Skin epidermis (tissue), 12 donors: Measurements from ENCODE around the gene CIITA.
"Not testable (repeated sequence)": the region's sequence is repeated elsewhere in the genome, so short reads cannot be mapped to it uniquely, and the experiment has no call there.

Experiments used
- H3K27ac ChIP-seq, 21 experiments: fragments of 200-600 bp; sonication (generic) in 11 of 21; one replicate each; pipeline ENCODE4 v1.5.0; 2020; ENCODE audit warnings: mild to moderate bottlenecking in 3 of 21, inconsistent platforms in 2 of 21, moderate library complexity in 2 of 21
- H3K4me3 ChIP-seq, 7 experiments: fragments of 200-600 bp; sonication (generic) in 2 of 7; one replicate each; pipeline ENCODE4 v1.5.0; 2020; ENCODE audit warnings: inconsistent platforms in 2 of 7, mild to moderate bottlenecking in 2 of 7, moderate library complexity in 1 of 7

The CIITA gene

DNA sequence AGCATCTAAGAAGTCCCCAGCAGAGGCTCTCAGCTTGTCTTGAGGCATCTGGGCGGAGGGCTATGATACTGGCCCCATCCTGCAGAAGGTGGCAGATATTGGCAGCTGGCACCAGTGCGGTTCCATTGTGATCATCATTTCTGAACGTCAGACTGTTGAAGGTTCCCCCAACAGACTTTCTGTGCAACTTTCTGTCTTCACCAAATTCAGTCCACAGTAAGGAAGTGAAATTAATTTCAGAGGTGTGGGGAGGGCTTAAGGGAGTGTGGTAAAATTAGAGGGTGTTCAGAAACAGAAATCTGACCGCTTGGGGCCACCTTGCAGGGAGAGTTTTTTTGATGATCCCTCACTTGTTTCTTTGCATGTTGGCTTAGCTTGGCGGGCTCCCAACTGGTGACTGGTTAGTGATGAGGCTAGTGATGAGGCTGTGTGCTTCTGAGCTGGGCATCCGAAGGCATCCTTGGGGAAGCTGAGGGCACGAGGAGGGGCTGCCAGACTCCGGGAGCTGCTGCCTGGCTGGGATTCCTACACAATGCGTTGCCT, at the start of gene CIITA:
TSS of gene CIITA (plus strand) at position 404 of the 543 bp plus-strand sequence. CDS start at position 533, 129 bp downstream.
- peak within 1 kb of the TSS in 20 of 21 experiments; percentile 15 to 91 (median 72) for H3K27ac ChIP-seq

GRCh38 chr16:10827691-10828341, 49.2 kb upstream of the CIITA start:
- Histone ChIP-seq H3K27ac (peak overlapping the region; percentile 50 to 95 (median 83)), H3K4me3 (no peak overlapping the region)

More for the DNA sequence above, at the start of gene CIITA:
- peak within 1 kb of the TSS; percentile 42 to 61 (median 49) for H3K4me3 ChIP-seq

DNA sequence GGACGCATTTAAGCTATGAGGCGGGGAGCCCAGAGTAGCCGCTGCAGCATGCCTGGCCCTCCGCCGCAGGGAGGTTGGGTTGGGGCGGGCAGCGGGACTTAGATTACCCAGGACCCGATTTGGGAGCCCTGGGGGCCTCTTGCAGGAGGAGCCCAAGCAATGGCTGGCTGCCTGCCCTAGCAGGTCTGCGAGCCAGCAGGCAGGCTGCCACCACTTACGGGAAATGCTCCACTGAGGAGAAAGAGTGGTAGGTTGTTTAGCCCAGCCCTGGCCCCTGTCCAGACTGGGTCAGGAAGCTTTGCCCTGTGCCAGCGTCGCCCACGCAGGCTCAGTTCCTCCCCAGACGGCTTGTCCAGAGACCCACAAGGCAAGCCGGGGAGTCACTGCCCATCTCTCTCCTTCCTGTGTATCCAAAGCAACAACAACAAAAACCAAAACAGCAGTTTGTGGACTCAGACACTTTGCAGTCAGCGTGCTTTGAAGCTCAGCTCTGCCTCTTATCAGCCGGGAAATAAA, 48.1 kb upstream of the CIITA start:
- Histone ChIP-seq H3K27ac (peak overlapping the region; percentile 50 to 95 (median 83)), H3K4me3 (peak overlapping the region in 1 of 7 experiments; percentile 13)

DNA sequence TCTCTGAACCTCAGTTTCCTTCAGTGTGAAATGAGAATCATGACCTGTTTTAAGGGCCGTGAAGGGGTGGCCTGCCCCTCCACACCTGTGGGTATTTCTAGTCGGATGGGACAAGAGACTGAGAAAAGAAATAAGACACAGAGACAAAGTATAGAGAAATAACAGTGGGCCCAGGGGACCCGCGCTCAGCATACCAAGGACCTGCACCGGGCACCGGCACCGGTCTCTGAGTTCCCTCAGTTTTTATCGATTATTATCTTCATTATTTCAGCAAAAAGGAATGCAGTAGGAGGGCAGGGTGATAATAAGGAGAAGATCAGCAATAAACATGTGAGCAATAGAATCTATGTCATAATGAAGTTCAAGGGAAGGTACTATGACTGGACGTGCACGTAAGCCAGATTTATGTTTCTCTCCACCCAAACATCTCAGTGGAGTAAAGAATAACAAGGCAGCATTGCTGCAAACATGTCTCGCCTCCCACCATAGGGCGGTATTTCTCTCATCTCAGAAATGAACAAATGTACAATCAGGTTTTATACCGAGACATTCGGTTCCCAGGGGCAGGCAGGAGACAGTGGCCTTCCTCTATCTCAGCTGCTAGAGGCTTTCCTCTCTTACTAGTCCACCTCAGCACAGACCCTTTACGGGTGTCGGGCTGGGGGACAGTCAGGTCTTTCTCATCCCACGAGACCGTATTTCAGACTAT, 47.5 kb upstream of the CIITA start:
- H3K4me3 ChIP-seq, result not testable (repeated sequence)
- H3K27ac ChIP-seq, result peak overlapping the region in 20 of 21 experiments; percentile 44 to 95 (median 84)

DNA sequence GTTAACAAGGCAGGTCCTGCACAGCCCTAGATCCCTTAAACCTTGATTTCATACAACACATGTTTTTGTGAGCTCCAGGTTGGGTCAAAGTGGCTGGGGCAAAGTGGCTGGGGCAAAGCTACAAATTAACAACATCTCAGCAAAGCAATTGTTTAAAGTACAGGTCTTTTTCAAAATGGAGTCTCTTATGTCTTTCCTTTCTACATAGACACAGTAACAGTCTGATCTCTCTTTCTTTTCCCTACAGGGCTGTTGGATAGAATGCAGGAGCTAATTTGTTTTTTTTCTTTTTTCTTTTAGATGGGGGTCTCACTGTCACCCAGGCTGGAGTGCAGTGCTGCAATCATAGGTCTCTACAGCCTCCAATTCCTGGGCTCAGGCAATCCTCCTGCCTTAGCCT, 46.8 kb upstream of the CIITA start:
- H3K27ac ChIP-seq, result peak overlapping the region in 10 of 21 experiments; percentile 46 to 89 (median 80)
- H3K4me3 ChIP-seq, result not testable (repeated sequence)

DNA sequence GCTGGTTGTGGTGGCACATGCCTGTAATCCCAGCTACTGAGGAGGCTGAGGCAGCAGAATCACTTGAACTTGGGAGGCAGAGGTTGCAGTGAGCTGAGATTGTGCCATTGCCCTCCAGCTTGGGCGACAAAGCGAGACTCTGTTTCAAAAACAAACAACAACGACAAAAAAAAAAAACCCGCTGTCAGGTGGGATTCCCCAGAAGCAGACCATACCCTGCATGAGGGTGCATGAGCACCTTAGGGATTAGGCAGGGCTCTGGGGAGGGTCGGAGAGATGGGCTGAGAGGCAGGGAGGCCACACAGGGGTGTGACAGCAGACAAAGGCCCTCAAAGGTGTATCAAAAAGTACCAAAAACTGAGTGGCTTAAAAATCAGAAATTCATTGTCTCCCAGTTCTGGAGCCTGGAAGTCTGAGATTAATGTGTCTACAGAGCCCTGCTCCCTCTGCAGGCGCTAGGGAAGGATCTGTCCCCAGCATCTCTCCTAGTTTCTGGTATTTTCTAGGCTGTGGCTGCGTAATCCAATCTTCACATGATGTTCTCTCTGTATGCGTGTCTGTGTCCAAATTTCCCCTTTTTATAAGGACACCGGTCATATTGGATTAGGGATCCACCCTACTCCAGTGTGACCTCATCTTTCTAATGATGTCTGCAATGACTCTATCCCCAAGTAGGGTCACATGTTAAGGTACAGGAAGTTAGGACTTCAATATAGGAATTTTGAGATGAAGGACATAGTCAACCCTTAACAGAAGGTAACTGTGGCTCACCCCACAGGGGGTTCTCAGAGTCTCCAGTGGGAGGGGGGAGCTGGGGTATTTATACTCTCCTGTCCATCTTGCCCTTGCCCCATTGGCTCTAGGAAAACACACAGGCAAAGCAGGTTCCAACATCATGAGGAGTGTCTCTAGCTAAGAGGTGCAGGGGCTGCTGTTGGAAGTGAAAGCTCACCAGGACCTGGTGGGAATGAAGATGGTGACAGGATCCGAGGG, 44.8 kb upstream of the CIITA start:
- H3K27ac ChIP-seq, result peak overlapping the region in 8 of 21 experiments; percentile 1 to 87 (median 34)
- H3K4me3 ChIP-seq, result no peak overlapping the region

DNA sequence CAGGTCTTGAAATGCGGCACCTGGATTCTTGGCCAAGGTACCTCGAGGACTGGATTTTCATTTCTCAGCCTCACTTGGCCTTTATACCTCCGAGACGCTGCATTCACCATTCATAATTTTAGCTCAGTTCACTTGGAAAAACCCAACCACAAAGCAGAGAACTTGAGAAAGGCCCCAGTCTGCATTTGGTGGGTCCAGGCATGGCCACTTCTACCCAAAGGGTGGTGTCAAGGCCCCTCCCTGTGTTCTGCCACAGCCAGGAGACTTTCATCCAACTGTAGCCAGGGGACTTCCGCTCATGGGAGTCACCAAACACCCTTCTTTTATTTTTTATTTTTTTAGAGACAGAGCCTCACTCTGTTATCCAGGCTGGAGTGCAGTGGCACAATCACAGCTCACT, 43.7 kb upstream of the CIITA start:
- Histone ChIP-seq H3K4me3 (no peak overlapping the region), H3K27ac (no peak overlapping the region)

DNA sequence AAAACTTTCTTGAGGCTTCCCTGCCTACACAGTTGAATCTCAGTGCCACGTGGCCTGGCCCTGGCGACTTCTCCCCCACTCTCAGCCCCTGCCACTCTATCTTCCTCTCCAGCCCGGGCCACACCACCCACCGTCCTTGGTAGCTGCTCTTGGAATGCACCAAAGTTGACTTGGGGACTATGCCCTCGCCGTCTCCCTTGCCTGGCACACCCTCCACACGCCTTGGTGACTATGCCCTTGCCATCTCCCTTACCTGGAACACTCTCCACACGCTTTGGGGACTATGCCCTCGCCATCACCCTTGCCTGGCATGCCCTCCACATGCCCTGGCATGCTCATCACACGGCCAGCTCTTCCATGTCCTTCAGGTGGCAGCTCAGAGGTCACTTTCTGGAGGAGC, 42.9 kb upstream of the CIITA start:
- Histone ChIP-seq H3K4me3 (no peak overlapping the region), H3K27ac (no peak overlapping the region)

DNA sequence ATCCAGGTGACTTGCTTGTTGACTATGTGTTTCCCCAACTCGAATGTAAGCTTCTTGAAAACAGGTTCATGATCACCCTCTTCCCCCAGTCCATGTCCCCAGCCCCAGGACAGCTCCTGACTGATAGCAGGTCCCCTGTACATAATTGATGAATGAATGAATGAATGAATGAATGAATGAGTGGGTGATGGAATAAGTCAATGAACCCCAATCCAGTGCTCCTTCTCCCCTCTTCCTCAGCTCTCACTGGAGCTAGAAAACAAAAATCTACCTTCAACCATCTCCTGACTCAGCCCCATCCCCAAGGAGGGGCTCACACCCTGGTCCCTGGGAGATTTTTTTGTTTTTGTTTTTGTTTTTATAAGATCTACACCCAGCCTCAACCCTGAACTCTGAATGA, 42.2 kb upstream of the CIITA start:
- no peak overlapping the region for H3K27ac ChIP-seq
- H3K4me3 ChIP-seq, result no peak overlapping the region

DNA sequence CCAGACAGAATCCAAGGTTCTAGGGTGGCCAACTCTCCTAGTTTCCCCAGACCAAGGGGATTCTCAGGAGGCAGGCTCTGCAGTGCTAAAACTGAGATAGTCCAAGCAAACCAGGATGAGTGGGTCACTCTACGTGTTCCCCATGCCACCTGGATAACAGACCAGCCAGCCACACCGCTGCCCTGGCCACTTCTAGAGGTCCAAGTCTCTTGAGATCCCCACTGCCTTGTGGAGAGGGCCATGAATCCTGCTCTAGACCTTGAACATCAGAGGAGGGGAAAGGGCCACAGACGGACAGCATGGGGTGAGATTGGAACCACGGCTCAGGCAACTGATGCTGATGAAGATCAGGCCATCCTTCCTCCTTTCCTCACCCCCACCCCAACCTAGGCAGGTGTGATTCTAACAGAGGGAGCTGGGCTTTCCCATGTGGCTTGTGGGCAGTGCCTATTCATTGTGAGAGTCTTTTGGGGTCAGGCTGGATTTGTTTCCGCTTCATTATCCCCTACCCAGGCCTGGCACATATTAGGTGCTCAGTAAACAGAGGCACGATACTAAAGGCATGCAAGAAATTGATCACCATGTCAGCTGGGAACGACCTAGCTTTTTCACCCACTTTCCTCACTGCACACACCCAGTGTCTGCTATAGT, 41.6 kb upstream of the CIITA start:
- Histone ChIP-seq H3K4me3 (no peak overlapping the region), H3K27ac (no peak overlapping the region)

- Histone ChIP-seq H3K27ac (no peak overlapping the region), H3K4me3 (no peak overlapping the region)
Observed at GRCh38 chr16:10836174-10836853, 40.7 kb upstream of the CIITA start.

GRCh38 chr16:10838621-10839278, 38.3 kb upstream of the CIITA start:
- Histone ChIP-seq H3K27ac (no peak overlapping the region), H3K4me3 (no peak overlapping the region)

DNA sequence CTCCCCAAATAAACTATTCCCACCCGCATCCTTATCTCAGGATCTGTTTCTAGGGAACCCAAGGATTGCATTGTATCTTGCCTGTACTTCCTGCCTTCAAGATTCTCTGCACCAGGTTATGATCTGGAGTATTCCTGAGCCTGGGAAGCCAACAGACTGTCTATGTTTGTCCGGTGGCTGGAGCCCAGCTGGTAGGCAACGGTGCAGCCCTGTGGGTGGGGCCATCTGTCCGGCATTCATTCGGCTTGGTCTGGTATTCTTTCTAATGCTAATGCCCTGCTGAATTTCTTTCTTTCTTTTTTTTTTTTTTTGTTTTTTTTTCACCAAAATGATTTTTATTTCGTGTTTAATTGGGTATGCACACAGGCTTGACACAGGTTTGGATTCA, 37.7 kb upstream of the CIITA start:
- Histone ChIP-seq H3K4me3 (no peak overlapping the region), H3K27ac (no peak overlapping the region)

DNA sequence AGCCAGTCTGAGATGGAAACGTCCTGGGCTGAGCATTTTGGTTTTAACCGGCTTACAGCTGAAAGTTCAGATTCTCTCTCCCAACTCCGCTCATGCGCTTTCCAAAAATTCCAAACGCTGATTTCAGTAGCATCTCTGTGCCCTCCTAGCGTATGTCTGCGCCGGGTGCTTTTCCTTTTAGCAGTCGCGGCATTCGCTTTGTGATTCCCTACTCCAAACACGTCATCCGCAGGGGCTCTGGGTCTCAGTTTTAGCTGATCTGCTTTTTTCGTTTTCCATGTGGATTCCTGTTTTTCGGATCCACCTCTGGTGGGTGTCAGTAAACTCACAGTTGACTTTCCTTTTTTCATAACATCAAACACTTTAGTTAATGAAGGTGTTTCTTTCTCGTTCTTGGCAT, 36.3 kb upstream of the CIITA start:
- Histone ChIP-seq H3K27ac (no peak overlapping the region), H3K4me3 (no peak overlapping the region)

- H3K27ac ChIP-seq, result peak overlapping the region in 14 of 21 experiments; percentile 13 to 79 (median 58)
Observed at GRCh38 chr16:10846213-10846998, 30.6 kb upstream of the CIITA start.

GRCh38 chr16:10847176-10847575, 29.8 kb upstream of the CIITA start:
- Histone ChIP-seq H3K4me3 (no peak overlapping the region), H3K27ac (peak overlapping the region in 13 of 21 experiments; percentile 13 to 79 (median 61))

More at GRCh38 chr16:10846213-10846998, 30.6 kb upstream of the CIITA start:
- no peak overlapping the region for H3K4me3 ChIP-seq
